T-helper 2 cell treated with Interferon-gamma antibody and Interleukin-4, amounts not matched to agents 100 ng/mL and 5 ng/mL, for 36 hours (primary cell): Measurements from ENCODE around the gene TECR. TPM values are rescaled to one million over a fixed set of nuclear protein-coding genes. Genes with fewer than 3 reads are reported as not detected.
"Not testable (repeated sequence)": the region's sequence is repeated elsewhere in the genome, so short reads cannot be mapped to it uniquely, and the experiment has no call there.

Experiments
- intact Hi-C: fragments of 100-400 bp; cut with micrococcal nuclease; formaldehyde crosslinking; loops from one replicate; pipeline ENCODE4 v1.15.1; 2023
- total RNA-seq: library from RNA; stranded (reverse); gene quantifications from 2 replicates; pipeline ENCODE4 v1.2.3, GENCODE V29; 2022

TECR gene
- total RNA-seq, 1 donor from 2014 or later: 153 TPM

- intact Hi-C loops: no loop called here
Observed at GRCh38 chr19:14558370-14559066, 29.1 kb downstream of the TECR start.

GRCh38 chr19:14559916-14560775, 30.8 kb downstream of the TECR start:
- intact Hi-C loops: no loop called here

GRCh38 chr19:14560776-14561108, 31.3 kb downstream of the TECR start:
- intact Hi-C loops: no loop called here

- intact Hi-C loops: no loop called here
Observed at GRCh38 chr19:14561249-14561648, 31.9 kb downstream of the TECR start.

DNA sequence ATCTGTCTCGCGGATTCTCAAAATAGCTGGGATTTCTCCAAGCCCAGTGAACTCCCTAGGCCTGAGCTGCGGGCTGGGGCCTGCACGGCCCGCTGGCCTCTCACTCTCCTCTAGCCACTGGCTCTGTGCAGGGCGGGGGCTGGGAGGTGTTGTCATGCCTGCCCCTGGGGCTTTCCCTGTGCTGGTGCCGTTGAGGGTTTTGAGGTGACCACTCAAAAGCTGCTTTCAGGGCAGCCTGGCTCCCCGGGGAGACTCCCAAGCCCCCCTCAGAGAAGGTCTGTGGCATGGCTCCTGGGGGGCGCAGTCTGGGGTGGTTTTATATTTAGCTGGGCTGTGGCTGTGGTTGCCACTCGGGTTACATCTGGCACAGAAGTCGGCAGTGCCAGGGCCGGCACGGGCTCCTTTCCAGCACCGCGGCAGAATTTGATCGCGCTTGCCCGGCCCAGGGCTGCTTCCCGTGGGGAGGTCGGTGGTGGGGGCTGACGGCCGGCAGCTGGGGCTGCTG, 32.5 kb downstream of the TECR start:
- intact Hi-C loops: no loop called here

DNA sequence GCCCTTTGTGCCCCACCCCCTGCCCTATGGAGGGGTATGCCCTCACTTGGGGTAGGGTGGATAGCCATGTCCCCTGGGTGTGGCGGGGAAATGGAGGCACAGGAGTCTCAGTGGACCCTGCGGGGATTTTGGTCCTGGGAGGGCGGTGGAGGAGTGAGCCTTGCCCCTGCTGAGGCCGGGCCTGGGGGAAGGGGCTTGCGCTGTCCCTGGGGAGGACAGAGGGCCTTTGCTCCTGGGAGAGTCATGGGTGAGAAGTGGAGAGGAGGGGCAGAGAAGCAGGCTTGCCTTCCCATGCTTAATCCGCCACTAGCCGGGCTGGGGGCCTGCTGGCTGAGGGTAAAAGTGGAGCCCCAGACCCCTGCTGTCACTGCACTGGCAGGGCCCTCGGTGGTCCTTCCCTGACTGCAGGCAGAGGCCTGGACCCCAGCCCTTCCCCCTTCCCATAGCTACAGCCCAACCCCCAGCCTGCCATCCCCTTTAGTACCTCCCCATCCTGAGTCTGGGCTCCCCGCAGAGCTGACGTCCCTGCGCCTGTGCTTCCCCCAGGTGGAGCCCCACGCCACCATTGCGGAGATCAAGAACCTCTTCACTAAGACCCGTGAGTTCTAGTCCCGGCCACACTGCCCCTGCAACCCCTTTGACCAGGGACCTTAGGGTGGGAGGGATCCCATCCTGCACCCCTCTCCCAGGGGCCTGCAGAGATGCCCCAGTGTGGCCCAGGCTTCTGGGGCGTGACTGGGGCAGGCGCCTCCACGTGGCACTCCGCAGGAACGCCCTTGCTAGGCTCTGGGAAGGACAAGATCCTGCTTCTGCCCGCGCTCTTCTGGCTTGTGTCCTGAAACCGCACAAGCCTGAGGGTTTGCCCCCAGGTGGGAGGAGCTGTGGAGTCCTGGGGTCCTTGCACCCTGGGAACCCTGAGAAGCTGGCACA, 33.5 kb downstream of the TECR start:
- intact Hi-C loops: no loop called here

DNA sequence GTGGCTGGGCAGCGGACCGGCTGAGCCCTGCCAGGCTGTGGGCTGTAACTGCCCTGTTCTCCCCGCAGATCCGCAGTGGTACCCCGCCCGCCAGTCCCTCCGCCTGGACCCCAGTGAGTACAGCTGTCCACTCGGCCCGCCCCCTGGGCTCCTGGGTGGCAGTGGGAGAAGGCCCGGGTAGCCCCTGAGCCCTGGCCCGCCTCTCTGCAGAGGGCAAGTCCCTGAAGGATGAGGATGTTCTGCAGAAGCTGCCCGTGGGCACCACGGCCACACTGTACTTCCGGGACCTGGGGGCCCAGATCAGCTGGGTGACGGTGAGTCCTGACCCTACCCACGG, 34.2 kb downstream of the TECR start:
- intact Hi-C loops: no loop called here

DNA sequence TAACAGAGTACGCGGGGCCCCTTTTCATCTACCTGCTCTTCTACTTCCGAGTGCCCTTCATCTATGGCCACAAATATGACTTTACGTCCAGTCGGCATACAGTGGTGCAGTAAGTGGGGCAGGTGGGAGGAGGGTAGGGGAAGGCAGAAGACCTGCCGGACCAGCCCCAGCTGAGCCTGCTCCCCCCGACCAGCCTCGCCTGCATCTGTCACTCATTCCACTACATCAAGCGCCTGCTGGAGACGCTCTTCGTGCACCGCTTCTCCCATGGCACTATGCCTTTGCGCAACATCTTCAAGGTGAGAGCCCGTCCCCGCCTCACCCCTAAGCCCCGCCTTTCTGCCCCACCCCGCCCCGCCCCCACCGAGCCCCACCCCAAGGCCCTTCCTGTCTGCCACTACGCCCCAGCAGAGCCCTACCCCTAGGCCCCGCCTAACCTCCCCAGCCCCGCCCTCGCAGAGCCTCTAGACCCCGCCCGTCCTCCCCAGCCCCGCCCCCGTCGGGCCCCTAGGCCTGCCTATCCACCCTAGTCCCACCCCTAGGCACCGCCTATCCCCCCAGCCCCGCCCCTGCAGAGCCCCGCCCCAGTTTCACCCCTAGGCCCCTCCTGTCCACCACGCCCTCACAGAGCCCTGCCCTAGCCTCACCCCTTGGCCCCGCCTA, 34.7 kb downstream of the TECR start:
- intact Hi-C loops: no loop called here

DNA sequence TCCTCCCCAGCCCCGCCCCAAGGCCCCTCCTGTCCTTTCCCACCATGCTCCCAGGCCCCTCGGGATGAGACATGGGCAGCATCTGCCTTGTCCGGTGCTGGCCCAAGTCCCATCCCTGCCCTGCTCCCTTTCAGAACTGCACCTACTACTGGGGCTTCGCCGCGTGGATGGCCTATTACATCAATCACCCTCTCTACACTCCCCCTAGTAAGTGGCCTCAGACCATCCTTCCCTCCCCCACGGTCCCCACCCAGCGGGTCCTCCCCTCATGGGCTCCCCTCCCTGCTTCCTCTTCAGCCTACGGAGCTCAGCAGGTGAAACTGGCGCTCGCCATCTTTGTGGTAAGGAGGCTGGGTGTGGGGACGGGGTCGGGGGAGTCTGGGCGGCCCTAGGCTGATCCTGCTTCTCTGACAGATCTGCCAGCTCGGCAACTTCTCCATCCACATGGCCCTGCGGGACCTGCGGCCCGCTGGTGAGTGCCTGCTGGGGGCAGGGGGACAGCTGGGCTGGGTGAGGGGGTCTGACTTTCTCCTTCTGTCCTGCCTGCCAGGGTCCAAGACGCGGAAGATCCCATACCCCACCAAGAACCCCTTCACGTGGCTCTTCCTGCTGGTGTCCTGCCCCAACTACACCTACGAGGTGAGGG, 35.4 kb downstream of the TECR start:
- intact Hi-C loops: not testable (repeated sequence)

DNA sequence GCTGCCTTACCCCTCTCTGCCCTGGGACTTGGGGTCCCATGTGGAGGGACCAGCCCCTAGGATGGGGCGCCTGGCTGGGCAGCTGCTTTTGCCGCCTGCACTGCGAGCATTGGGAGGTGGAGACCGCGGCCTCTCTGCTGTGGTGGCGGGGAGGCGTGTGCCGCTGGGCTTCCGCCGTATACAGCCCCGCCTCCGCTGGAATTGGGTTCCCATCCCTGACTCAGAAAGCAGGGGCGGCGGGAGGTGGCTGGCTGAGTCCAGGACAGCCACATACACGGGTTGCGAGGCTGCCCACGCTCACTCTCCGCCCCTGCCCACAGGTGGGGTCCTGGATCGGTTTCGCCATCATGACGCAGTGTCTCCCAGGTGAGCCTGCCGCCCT, 35.9 kb downstream of the TECR start:
- intact Hi-C loops: no loop called here

DNA sequence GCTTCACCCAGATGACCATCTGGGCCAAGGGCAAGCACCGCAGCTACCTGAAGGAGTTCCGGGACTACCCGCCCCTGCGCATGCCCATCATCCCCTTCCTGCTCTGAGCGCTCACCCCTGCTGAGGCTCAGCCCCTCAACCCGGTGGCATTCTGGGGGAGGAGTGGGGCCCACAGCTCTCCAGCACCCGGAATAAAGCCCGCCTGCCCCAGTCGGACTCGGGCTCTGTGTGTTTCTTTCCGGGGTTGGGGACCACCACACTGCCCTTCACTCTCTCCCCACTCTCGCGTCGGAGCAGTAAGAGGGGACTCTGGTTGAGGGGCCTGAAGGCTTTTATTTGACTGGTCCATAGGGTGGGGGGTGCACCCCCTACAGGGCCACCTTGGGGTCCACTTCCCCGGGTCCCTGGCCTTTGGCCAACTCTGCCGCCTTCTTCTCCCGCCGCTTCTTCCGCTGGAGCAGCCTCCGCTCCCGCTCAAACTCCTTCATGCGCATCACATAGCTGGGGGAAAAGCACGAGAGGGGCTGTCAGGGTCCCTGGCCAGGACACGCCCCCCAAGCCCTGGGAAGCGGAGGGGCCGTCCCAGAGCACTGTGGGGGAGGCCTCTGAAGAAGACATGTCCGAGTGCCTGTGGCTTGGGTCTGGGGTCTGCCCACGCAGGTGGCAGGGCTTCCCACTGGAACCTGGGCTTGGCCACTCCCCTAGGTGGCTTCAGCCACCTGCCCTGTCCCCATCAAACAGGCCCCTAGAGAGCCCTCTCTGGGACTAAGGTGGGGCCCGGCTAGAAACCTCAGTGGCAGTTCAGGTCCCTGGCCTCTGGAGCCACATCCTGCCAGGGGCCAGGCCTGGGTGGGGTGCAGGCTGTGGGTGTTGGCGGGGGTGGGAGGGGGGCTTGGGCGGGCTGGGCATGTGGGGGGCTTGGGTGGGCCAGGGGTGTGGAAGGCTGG, 36.6 kb downstream of the TECR start:
- intact Hi-C loops: no loop called here

- intact Hi-C loops: no loop called here
Observed at GRCh38 chr19:14566712-14567077, 37.3 kb downstream of the TECR start.

GRCh38 chr19:14567079-14567478, 37.7 kb downstream of the TECR start:
- intact Hi-C loops: no loop called here

DNA sequence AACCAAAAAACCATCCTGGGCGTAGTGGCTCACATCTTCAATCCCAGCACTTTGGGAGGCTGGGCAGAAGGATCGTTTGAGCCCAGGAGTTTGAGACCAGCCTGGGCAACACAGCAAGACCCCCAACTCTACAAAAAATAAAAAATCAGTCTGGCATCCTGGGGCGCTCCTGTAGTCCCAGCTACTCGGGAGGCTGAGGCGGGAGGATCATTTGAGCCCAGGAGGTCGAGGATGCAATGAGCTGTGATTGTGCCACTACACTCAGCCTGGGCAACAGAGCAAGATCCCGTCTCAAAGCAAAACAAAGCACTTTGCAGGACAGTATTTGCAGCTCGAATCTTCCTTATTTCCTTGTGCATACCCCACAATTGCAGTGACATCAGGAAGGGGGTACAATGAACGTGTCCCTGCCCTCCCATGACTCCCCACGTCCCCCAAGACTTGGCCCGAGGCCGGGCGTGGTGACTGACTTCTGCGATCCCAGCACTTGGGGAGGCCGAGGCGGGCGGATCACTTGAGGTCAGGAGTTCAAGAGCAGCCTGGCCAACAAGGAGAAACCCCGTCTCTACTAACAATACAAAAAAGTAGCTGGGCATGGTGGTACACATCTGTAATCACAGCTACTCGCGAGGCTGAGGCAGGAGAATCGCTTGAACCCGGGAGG, 41.6 kb downstream of the TECR start:
- intact Hi-C loops: loop anchor here (5.0 kb wide), 1 partner anchor 316 kb away; the partner anchor contains the start of gene OR7A17

DNA sequence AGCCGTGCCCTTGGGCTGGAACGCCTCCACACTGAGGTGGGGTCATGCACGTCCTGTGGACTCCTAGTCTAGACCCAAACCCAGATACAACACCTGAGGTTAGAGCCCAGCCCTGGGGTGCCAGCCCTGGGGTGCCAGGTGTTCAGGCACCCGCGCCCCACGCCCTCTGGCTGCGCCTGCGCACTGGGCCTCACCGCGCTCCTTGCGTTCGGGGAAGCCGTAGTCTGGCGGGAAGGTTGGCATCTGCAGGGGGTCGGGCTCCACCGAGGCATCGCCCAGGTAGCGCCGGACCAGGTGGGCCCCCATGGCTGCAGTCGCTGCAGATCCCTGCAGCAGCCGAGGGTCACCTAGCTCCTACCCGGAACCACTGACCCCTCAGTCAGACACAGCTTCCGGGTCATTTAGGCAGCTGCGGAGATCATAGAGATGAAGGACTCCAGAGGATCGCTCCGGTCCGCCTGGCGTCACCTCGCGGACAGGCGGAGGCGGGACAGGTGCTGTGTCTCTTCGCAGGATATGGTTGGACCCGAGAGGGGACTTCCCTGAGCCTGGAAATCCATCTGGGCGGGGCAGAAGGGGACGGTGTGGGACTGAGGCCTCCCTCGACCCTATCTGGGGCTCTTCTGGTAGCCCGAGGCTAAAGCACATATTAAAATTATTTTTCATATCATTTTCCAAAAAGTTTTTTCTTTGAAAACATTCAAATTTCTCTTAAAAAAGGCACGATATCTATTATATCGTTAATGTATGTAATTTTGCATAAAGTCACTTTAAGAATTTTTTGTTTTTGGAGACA, 42.5 kb downstream of the TECR start, which contains the start of gene NDUFB7:
NDUFB7 (minus strand) TSS at position 372 of the 796 bp plus-strand sequence; CDS start at position 306, 66 bp downstream.
- intact Hi-C loops: loop anchor here (5.0 kb wide), 1 partner anchor 315 kb away; the partner anchor contains the start of gene OR7A17

DNA sequence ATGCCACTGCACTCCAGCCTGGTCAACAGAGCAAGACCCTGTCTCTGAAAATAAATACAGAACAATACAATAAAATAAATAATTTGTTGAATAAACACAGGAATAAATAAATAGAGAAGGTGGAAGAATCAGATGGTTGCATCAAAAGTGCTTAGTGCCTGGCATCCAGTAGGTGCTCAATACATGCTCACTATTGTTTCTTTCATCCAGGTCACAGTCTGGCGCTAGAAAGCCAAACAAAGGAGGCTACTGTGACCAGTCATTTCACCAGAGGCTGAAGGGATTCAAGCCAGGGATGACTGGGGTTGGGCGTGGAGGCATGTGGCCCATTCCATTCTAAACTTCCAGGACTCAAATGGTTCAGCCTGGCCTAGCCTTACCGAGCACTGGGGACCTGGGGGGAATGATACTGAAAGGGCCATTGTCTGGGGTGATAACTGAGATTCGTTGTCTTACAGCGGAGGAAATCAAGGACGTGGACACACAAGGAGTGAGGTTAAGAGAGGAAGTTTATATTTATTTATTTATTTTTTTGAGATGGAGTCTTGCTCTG, 46.1 kb downstream of the TECR start:
- intact Hi-C loops: no loop called here

- intact Hi-C loops: no loop called here
Observed at GRCh38 chr19:14576363-14576762, 47.0 kb downstream of the TECR start.

- intact Hi-C loops: no loop called here
Observed at GRCh38 chr19:14577264-14577663, 47.9 kb downstream of the TECR start.
